Central memory CD8-positive, alpha-beta T cell (primary cell): ENCODE data around the gene STPG1.
A peak's percentile ranks its signal among the peaks of the same experiment; 100 is the strongest.

Experiments
- ATAC-seq: fragments of 150-1000 bp; cut with Tn5 transposase; replicated peaks from 2 replicates; pipeline ENCODE4 v1.10.0; 2022; ENCODE audit warnings: mild to moderate bottlenecking, moderate FRiP score, moderate number of reproducible peaks; ENCODE audit not compliant: poor library complexity, severe bottlenecking; ENCODE audit errors: extremely low read depth
- DNase-seq, 2 donors: peaks; one replicate each; pipeline ENCODE4 v3.0.0; 2021; ENCODE audit warnings: low spot score in 2 of 2
- H3K27ac Mint-ChIP-seq: one replicate; pipeline ENCODE4 v1.8.0; 2022; ENCODE audit warnings: low read depth, mild to moderate bottlenecking, moderate library complexity, mixed read lengths
- H3K27me3 Mint-ChIP-seq: one replicate; pipeline ENCODE4 v1.8.0; 2022; ENCODE audit warnings: mixed read lengths
- H3K36me3 Mint-ChIP-seq: one replicate; pipeline ENCODE4 v1.8.0; 2022; ENCODE audit warnings: mild to moderate bottlenecking, moderate library complexity, mixed read lengths; ENCODE audit not compliant: insufficient read depth
- H3K4me1 Mint-ChIP-seq: one replicate; pipeline ENCODE4 v1.8.0; 2022; ENCODE audit warnings: mixed read lengths
- H3K4me3 Mint-ChIP-seq: one replicate; pipeline ENCODE4 v1.8.0; 2022; ENCODE audit warnings: mild to moderate bottlenecking, moderate library complexity, mixed read lengths
- H3K9me3 Mint-ChIP-seq: one replicate; pipeline ENCODE4 v1.8.0; 2022; ENCODE audit warnings: mixed read lengths

STPG1 gene

DNA sequence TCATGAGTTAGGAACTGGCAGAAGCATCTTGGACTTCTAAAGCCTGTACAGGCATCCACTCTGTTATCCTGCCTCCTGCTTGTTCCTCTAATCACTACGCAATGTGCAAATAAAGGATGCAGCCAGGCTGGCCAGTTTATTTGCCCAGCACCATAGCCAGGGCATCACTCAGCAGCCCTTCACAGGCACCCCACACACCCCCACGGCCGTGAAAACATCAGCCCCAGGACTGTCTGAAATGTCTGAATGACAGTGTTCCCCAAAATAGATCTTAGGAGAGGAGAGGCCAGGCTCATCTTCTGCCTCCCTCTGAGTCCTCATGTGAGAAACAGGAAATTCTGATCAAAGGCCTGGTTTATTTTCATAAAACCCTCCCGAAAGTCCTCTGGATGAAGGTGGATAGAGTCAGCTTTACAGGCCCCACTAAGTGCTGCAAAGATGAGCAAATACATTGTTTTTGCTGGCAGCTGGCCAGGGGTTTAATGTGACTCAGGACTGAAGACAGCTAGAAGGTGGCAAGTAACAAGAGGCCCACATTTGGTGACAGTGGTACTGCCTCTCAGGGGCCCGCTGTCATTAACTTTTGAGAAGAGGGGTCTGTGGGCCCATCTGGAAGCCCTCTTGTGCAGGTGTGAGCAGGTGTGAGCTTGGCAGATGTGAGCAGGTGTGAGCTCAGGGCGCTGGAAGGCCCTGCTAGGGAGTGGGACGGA lies 61.5 kb downstream of the STPG1 start:
- peaks cover 9% of the 10 kb centered on the region for H3K27me3 Mint-ChIP-seq
- peaks cover 2% of the 10 kb centered on the region for H3K36me3 Mint-ChIP-seq
- no peak for DNase-seq
- peaks cover 6% of the 10 kb centered on the region for H3K4me1 Mint-ChIP-seq
- H3K9me3 Mint-ChIP-seq, result no peaks in the 10 kb centered on the region
- no peak overlapping the region for H3K27ac Mint-ChIP-seq
- no peak for ATAC-seq
- H3K4me3 Mint-ChIP-seq, result no peak overlapping the region

- no peak for ATAC-seq
- Mint-ChIP-seq H3K4me3 (peak overlapping the region; percentile 52), H3K9me3 (no peaks in the 10 kb centered on the region), H3K27me3 (peaks cover 9% of the 10 kb centered on the region), H3K27ac (peak overlapping the region; percentile 86), H3K36me3 (peaks cover 2% of the 10 kb centered on the region), H3K4me1 (peaks cover 6% of the 10 kb centered on the region)
- no peak for DNase-seq
Observed at GRCh38 chr1:24351247-24351646, 62.3 kb downstream of the STPG1 start.

GRCh38 chr1:24349891-24350290 lies 63.7 kb downstream of the STPG1 start:
- Mint-ChIP-seq H3K9me3 (no peaks in the 10 kb centered on the region), H3K27me3 (peaks cover 9% of the 10 kb centered on the region), H3K4me3 (no peak overlapping the region), H3K4me1 (peaks cover 6% of the 10 kb centered on the region), H3K27ac (peak overlapping the region; percentile 86), H3K36me3 (no peaks in the 10 kb centered on the region)
- no peak for DNase-seq
- no peak for ATAC-seq

DNA sequence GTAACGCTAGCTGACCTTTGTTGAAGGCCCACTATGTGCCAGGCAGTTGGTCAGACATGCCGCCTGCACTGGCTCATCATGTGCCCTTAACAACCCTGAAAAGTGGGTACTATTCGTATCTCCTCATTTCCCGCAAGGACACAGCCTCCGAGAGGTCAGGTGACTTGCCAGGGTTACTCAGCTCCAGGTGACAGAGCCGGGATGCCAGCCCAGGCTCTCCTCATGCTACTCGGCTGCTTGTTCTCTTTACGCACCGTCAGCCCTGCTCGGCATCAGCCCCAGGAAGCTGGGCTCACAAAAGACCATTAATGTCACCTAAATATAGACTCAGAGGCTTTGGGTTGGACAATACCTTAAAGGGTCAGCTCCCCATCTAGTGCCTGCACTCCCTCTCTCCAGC lies 65.4 kb downstream of the STPG1 start:
- Mint-ChIP-seq H3K4me3 (no peak overlapping the region), H3K27ac (no peak overlapping the region), H3K36me3 (no peaks in the 10 kb centered on the region), H3K9me3 (no peaks in the 10 kb centered on the region), H3K27me3 (peaks cover 9% of the 10 kb centered on the region), H3K4me1 (peaks cover 6% of the 10 kb centered on the region)
- ATAC-seq (no peak), DNase-seq (no peak)

DNA sequence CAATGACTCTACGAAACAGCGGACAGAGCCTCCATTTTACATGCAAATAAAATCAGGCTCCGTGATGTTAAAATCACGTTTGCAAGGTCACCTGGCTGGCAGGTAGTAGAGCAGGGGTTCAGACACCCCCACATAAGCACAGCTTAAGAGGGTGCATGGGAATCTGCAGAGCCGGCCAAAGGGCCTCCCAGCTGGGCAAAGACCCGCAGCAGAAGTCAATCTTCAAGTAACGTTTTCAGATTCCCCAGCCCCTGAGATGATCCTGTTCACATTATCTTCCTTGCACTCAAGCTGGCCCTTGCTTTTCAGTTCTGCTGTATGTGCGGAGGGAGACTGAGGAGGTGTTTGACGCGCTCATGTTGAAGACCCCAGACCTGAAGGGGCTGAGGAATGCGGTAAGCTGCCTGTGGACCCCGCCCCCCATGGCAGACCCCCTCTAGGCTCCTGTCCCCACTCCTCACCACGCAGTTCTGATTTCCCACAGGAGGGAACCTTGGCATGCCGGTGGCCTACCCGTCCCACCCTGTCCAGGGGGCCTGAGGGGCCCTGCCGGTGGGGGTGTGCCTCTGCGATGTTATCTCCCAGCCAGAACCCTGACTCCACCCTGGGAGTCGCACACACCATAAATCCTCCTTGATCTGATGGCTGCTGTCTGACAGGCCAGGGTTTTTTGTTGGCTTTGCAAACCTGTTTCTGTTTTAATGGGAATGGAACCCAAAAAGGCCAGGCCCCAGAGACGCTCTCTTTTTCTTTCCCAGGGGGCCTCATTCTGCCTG lies 66.2 kb downstream of the STPG1 start:
- ATAC-seq (no peak), DNase-seq (no peak)
- H3K27ac Mint-ChIP-seq, result no peak overlapping the region
- no peak overlapping the region for H3K4me3 Mint-ChIP-seq
- H3K36me3 Mint-ChIP-seq, result no peaks in the 10 kb centered on the region
- H3K4me1 Mint-ChIP-seq, result peaks cover 6% of the 10 kb centered on the region
- H3K27me3 Mint-ChIP-seq, result peaks cover 9% of the 10 kb centered on the region
- no peaks in the 10 kb centered on the region for H3K9me3 Mint-ChIP-seq

GRCh38 chr1:24345334-24345733 lies 68.2 kb downstream of the STPG1 start:
- no peaks in the 10 kb centered on the region for H3K36me3 Mint-ChIP-seq

DNA sequence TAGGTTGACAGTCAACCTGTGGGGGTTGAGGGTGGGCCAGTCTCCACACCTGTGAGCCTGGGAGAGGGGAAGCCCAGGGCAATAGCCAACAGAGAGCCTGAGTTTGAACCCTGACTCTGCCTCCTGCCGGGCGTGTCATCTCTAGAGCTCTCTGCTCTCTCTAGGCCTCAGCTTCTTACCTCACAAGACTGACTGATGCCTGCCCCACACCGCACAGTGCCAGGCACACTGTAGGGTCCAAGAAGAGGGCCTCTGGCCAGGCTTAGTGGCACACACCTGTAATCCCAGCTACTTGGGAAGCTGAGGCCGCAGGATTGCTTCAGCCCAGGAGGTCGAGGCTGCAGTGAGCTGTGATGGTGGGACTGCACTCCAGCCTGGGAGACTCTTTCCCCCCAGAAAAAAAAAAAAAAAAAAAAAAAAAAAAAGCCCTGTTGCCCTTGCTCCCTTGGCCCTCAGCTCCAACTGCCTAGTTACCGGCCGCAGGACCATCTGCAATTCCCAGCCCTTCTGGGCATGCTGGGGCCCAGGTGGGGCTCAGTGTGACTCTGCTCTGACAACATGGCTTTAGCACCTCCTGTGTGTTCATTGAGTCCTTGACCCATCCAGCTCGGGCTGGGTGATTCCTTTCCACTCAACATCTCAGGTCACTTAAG lies 69.4 kb downstream of the STPG1 start:
- Mint-ChIP-seq H3K4me1 (no peaks in the 10 kb centered on the region), H3K9me3 (no peaks in the 10 kb centered on the region), H3K36me3 (no peaks in the 10 kb centered on the region), H3K27ac (no peak overlapping the region), H3K4me3 (no peak overlapping the region), H3K27me3 (peaks cover 9% of the 10 kb centered on the region)
- no peak for DNase-seq
- ATAC-seq, result no peak

More at GRCh38 chr1:24345334-24345733, 68.2 kb downstream of the STPG1 start:
- Mint-ChIP-seq H3K4me1 (no peaks in the 10 kb centered on the region), H3K27me3 (peaks cover 9% of the 10 kb centered on the region), H3K27ac (no peak overlapping the region), H3K9me3 (no peaks in the 10 kb centered on the region), H3K4me3 (no peak overlapping the region)
- no peak for DNase-seq
- ATAC-seq, result no peak

GRCh38 chr1:24343412-24344089 lies 70.0 kb downstream of the STPG1 start:
- H3K4me3 Mint-ChIP-seq, result no peak overlapping the region
- H3K4me1 Mint-ChIP-seq, result no peaks in the 10 kb centered on the region
- H3K27me3 Mint-ChIP-seq, result peaks cover 9% of the 10 kb centered on the region
- H3K9me3 Mint-ChIP-seq, result no peaks in the 10 kb centered on the region
- ATAC-seq (no peak), DNase-seq (no peak)
- H3K27ac Mint-ChIP-seq, result no peak overlapping the region
- H3K36me3 Mint-ChIP-seq, result no peaks in the 10 kb centered on the region

DNA sequence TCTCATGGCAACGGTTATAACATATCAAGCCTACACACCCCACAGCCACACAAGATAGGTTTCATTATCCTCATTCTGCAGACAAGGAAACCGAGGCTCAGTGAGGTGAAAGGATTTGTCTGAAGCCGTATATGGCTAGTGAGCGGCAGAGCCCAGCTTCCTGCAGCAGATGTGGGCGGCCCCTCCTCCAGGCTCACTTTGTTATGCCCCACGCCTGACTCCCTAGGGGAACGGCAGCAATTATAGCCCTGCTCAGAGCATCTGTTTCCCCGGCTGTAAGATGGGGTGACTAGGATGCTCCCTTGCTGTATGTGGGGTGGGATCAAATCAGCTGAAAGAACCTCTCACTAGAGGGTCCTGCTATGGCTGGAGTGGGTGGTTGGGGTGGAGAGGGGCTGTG lies 72.3 kb downstream of the STPG1 start:
- Mint-ChIP-seq H3K27ac (no peak overlapping the region), H3K27me3 (no peaks in the 10 kb centered on the region), H3K9me3 (no peaks in the 10 kb centered on the region), H3K4me3 (no peak overlapping the region), H3K36me3 (no peaks in the 10 kb centered on the region), H3K4me1 (no peaks in the 10 kb centered on the region)
- ATAC-seq, result no peak
- DNase-seq, result no peak

GRCh38 chr1:24340770-24341169 lies 72.8 kb downstream of the STPG1 start:
- no peak for ATAC-seq
- no peaks in the 10 kb centered on the region for H3K36me3 Mint-ChIP-seq
- H3K9me3 Mint-ChIP-seq, result no peaks in the 10 kb centered on the region
- no peaks in the 10 kb centered on the region for H3K4me1 Mint-ChIP-seq
- H3K27ac Mint-ChIP-seq, result no peak overlapping the region
- DNase-seq, result no peak
- no peak overlapping the region for H3K4me3 Mint-ChIP-seq
- no peaks in the 10 kb centered on the region for H3K27me3 Mint-ChIP-seq

DNA sequence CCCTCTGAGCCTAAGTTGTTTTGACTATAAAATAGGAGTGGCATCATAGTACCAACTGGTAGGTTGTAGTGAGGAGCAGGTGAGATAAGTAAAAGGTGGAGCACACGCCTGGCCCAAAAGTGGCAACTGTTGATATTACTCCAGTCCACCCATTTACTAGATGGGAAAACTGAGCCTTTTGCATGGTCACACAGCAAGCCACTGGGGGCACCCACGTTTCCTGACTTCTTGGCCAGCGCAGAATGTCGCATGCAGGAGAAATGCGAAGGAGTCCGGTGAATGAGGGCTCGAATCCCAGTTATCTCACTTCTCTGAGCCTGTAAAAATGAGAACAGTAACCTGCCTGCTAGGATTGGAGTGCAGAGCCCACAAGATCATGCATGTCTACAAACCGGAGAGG lies 73.6 kb downstream of the STPG1 start:
- Mint-ChIP-seq H3K9me3 (no peaks in the 10 kb centered on the region), H3K4me1 (no peaks in the 10 kb centered on the region), H3K27me3 (no peaks in the 10 kb centered on the region), H3K27ac (no peak overlapping the region), H3K4me3 (no peak overlapping the region), H3K36me3 (no peaks in the 10 kb centered on the region)
- ATAC-seq, result no peak
- no peak for DNase-seq

- no peaks in the 10 kb centered on the region for H3K9me3 Mint-ChIP-seq
- no peaks in the 10 kb centered on the region for H3K27me3 Mint-ChIP-seq
- no peaks in the 10 kb centered on the region for H3K36me3 Mint-ChIP-seq
- DNase-seq, result no peak
- no peak overlapping the region for H3K4me3 Mint-ChIP-seq
- no peak overlapping the region for H3K27ac Mint-ChIP-seq
- H3K4me1 Mint-ChIP-seq, result no peaks in the 10 kb centered on the region
- ATAC-seq, result no peak
Observed at GRCh38 chr1:24338447-24338846, 75.1 kb downstream of the STPG1 start.
